Fibroblast of skin of left quadriceps (primary cell): ENCODE results near the gene KCNA10.

Experiments
- DNase-seq, 2 experiments: peaks; one replicate each; pipeline ENCODE4 v3.0.0-alpha.2; 2013; ENCODE audit warnings: low read depth in 2 of 2

Gene KCNA10

DNA sequence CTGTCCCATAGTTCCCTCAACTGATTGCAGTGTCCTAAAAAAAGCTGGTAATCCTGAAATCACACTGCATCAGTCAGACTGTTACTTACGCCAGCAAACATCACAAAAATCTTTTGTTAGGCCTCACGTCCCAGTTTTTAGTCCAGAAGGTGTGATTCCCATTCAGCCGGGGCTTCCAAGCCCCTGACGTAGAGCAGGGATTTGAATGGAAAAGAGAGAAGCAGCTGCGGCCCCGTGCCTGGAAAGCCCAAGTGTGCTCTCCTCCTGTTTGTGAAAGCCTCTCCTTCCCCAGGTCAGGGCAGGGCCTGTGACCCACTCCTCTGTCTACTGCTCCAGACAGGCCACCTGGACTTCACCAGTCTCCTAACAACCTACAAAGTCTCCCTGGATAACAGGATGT, 20.7 kb downstream of the KCNA10 start:
- DNase-seq, result no peak

GRCh38 chr1:110495926-110496600, 22.9 kb downstream of the KCNA10 start:
- DNase-seq, result peak; percentile 49

DNA sequence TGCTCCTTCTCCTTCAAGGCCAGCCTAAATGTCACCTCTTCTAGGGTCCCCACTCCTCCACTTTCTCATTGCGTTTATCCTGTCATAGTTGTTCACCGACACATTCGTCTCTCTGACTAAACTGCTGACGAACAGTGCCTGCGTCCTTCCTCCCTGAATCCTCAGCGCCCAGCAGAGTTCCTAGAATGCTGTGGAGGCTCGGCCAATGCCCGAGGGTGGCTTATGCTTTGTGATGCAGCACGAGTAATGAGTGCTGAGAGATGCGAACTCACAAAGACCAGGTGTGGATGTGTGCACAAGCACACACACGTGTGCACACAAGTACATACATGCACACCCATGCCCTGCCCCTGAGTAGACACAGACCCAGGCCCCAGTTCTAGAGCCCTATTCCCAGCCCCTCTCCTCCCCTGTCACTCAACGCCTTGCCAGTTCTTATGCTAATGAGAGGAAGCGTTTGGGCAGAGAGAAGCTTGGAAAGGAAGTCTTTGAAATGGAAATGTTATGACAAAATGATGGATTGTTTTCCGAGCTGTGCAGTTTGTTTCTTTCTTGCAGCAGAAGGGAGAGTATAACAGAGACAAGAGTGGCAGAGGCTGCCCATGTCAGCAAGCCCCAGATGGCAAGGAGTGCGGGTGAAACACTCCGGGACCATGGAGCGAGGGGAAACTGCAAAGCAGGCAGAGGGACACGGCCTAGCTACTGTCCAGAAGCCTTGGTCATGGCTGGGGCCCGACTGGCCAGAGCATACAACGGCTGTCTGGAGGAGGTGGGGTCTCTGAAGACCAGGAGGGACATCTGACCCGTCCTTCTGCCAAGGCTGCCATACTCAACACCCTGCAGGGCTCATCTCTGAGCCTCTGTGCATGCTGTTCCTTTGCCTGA, 24.2 kb downstream of the KCNA10 start:
- no peak for DNase-seq

GRCh38 chr1:110494036-110494435, 24.9 kb downstream of the KCNA10 start:
- no peak for DNase-seq

DNA sequence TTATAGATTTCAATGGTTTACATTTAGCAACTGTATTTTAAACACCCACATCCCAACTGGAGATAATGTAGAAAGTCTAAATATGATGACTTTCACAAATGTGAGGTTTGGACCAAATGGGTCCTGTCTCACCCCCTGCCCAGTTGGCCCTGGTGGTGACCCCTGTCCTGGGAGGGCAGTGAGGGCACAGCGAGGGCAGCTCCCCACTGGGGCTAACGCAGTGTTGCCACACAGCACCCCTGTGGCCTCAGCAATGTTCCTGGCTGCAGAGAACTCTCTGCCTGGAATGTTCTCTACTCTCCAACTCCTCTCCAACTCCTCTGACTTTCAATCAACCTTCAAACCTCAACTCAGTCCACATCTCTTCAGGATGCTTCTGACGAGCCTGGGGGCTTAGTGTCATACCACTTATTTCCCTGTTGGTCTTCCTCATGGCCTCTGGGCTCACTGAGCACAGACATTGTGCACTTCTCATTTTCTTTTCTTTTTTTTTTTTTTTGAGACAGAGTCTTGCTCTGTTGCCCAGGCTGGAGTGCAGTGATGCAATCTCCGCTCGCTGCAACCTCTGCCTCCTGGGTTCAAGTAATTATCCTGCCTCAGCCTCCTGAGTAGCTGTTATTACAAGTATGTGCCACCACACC, 25.8 kb downstream of the KCNA10 start:
- no peak for DNase-seq

DNA sequence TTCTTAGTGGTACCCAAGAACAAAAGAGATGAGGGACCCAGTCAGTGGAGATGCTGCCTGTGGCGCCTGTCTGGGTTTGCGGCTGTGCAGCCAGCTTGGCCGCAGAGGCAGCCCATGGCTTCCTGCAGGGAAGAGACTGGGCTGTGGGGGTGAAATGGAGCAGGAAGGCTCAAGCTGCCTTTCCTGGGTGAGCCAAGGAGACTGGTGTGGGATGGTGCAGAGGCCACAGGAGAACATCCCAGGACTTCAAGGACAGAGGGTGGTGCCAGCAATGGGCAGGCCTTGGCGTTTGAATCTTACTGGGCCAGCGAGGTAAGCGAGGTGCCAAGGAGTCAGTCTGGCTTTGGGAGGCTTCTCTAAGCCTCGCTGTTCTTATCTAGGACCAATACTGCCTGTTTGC, 26.4 kb downstream of the KCNA10 start:
- DNase-seq, result no peak

DNA sequence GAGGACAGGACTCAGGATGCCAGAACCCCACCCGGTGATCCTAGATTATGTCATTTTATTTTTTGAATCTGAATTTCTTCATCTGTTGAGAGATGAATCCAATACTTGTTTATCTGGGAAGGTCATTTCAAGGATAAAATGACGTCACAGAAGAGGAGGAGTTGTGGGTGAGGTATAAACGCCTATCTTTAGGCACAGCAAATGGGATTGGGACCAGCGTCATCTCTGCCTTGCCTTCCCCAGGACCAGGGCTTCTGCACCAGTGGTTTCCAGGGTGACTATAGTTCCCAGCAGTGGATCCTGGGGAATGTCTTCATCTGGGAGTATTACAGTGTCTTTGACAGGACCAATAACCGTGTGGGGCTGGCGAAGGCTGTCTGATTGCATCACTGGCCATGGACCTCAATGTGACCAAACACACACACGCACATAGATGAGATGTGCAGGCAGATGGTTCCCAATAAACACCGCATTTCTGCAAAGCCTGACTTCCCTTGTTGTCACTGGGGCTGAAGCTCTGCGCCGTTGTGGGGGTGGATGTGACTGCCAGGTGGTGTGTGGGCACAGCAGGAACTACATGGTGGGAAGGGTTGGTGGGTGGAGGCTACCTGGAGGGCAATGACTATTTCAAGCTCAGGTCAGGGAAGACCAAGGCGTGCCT, 28.1 kb downstream of the KCNA10 start:
- no peak for DNase-seq

DNA sequence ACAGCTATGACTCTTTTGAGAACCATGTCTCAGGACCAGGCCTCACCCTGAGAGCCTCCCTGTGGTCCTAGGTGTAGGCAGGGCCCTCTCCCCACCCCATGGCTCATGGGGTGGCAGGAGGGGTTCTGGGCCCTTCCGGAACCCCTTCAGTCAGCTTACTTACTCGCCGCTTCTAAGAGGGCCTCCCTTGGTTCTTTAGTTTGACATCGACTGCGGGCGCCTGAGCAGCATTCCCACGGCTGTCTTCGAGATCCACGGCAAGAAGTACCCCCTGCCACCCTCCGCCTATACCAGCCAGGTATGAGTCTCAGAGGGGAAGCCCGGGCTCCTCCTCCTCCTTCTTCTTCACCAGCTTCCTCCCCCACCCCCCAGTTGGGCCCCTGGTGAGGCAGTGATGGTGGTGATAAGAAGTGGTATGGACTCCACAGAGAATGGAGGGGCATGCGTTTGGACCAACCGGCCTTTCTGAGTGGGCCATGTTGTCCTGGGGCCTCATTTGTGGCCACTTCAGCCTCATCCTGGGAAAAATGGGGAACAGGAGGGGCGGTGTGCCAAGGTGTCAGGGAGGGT, 28.9 kb downstream of the KCNA10 start:
- no peak for DNase-seq

- DNase-seq, result no peak
Observed at GRCh38 chr1:110489406-110489805, 29.6 kb downstream of the KCNA10 start.

DNA sequence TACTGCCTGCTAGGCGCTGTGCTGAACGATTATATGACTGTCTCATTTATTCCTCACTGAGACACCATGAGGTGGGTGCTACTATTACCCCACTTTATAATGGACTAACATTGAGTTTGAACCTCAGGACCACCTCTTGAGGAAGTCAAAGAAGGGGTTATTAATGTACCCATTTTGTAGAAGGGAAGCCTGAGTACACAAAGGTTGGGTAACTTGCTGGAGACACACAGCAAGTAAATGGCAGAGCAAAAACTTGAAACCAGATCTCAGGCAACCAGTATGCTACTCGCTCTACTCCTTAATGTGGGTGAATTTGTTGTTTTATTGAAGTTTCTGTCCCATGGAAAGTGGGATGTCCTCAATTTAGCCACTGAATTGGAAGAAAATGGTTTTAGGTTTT, 30.1 kb downstream of the KCNA10 start:
- no peak for DNase-seq

DNA sequence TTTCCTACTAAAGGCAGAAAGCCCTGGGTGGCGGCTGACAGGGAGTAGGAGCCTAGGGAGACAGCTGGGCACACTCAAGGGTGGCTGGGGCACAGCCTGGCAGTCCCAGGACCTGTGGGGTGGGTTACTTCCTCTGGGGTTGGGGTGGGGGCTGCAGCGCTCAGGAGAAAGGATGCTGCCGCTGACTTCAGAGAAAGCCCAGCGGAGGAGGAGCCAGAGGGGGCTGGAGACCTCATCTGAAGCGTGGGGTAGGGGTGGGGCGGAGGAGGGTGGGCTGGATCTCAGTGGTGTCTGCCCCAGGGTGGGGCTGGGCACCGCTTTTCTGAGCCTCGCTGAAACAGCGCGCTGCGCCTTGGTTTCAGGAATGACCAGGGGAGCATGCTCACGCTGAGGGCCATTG, 30.8 kb downstream of the KCNA10 start:
- DNase-seq, result no peak

DNA sequence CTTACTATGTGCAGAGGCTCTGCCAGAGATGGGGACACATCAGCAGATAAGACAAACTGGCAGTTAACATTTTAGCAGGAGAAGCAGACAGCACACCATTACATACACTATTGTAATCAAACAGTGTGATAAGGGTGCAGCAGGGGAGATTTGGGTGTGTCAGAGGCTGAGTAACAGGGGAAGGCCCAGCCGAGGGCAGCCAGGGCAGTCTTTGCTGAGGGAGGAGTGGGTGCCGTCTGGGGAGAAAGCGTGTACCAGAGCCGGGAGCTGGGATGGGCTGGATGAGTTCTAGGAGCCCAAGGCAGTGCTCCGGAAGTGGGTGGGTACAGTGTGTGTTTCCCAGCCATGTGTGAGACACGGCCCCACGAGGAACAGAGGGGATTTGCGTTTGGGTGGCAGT, 31.2 kb downstream of the KCNA10 start:
- DNase-seq, result no peak

GRCh38 chr1:110485725-110486124, 33.2 kb downstream of the KCNA10 start:
- no peak for DNase-seq

- no peak for DNase-seq
Observed at GRCh38 chr1:110484801-110485200, 34.2 kb downstream of the KCNA10 start.

GRCh38 chr1:110483308-110483685, 35.7 kb downstream of the KCNA10 start:
- no peak for DNase-seq

DNA sequence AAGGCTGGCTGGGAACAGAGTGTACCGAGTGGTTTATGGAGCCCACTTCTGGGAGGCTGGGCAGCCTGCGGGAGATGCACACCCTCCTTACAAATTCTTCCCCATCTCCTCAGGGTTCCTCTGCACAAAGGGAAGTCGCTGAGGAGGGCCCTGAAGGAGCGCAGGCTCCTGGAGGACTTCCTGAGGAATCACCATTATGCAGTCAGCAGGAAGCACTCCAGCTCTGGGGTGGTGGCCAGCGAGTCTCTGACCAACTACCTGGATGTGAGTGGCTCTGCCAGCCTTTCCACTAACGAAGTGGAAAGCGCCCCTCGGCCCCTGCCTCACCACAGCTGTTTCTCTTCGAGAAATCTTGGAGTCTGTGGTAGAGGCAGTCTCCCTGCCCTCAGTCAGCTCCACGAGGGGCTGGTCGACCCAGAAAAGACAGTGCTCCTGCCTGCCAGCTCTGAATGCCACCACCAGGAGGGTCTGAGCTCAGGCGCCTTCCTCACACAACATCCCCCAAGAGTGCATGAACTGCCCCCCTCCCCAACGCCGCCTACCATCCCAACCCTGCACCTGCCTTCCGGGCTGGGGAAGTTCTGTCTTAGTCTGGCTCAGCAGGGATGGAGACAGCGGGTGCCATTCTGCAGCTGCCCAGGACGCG, 36.2 kb downstream of the KCNA10 start:
- DNase-seq, result no peak

GRCh38 chr1:110481968-110482623, 36.9 kb downstream of the KCNA10 start:
- DNase-seq, result no peak

DNA sequence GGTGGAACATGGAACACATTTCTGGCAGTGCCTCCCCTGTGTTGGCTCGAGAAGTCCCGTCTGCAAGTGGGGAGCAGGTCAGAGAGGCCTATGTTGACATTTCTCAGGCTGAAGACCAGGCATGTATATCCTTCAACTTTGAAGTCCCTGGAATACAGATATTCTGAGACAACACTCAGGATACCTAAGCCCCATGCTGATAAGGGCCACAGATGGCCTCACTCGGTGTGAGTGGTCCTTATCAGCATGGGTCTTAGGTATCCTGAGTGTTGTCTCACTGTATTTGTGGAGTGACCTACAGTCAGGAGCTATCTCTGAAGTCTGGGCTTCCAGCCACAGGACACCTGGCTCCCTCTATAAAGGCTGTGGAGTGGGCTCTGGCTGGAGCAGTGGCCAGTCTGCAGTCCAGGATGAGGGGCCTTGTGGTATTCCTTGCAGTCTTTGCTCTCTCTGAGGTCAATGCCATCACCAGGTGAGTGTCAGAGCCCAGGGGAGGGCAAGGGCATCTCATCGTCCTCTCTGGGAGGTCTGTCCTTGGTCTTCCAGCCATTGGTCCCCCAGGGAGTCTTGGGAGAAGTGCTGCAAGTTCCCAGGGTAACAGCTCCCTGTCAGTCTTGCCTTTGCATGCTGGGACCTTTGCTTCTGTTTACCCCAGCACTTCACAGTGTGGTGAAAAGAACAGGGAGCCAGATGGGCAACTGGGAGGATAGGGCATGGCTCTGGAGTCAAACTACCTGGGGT, 38.4 kb downstream of the KCNA10 start:
- no peak for DNase-seq

DNA sequence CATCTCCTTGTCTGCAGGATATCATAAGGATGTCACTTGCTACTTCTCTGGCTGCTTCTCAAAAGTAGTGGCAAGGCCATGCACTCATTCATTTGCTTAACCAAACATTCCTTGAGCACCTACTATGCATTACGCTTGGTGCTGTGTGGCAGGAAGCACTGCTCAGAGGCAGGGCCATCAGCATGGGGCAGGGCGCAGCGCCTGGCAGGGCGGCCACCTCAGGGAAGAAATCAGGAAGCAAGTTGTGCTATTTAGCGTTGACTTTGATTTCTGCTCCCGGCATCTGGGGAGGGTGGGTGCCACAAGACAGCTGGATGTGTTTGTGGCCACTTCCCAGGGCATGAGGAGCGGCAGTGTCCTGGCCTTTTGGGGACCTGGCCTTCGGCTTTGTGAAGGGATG, 40.1 kb downstream of the KCNA10 start:
- no peak for DNase-seq

- DNase-seq, result no peak
Observed at GRCh38 chr1:110477967-110478640, 40.9 kb downstream of the KCNA10 start.
